NCI-H1436 (cell line): ENCODE results near the gene GSX2.
"Not testable (repeated sequence)": the region's sequence is repeated elsewhere in the genome, so short reads cannot be mapped to it uniquely, and the experiment has no call there.

Experiments
- DNase-seq: peaks from one replicate; lab custom pipeline; 2025; lab: John Stamatoyannopoulos, UW

GSX2 gene

DNA sequence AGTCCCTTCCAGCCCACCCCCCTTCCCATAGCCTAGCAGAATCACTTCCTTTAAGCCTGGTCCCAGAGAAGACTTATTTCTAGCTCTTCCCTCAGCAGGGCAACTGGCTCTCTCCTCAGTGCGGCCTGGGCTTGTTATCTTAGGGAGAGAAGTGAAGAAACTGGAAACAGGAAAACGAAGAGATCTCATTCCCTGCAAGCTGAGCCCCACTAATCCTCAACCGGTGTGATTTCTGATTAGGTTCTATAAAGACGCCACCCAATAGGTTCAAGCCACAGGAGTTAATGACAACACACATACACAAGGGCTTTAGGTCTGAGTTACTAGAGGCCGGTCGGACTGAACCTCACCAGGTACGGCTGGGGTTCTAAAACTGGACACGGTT lies 3.2 kb downstream of the GSX2 start:
- DNase-seq = no peak

GRCh38 chr4:54104907-54105306 lies 4.9 kb downstream of the GSX2 start:
- DNase-seq = no peak

GRCh38 chr4:54107951-54108748 lies 8.2 kb downstream of the GSX2 start:
- no peak for DNase-seq

DNA sequence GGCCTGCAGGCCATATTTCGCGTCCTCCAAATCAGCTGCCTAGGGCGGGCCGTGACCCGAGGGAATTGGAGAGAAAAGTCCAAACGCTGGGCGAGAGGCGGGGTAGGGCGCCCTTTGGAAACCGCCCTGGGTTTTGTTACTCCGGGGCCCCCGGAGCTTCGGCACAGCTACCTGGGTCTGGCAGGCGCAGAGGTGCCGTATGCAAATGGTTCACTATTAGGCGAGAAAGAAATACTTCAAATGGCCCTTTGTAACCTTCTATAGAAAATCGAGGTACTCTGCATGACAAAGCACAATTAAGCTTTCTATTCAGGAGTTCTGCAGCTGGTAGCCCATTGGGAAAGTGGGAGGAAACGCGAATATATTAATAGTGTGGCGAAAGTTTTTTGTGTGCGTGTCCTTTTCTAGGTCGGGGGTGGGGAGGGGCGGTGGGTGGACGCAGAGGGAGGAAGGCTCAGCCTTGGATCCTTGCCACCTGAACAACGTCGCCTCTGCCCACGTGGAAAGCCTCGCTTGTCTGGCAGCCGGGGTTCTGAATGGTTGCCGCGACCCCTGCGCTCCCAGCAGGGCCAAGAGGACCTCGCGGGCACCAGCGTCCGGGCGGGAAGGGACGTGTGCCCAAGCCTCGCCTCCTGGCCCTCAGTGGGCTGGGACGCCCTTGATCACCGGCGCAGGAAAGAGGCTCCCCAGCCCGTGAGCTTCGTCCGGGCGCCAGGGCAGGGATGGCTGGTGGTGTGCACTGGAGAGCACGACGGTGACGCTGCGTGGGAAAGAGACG lies 9.5 kb downstream of the GSX2 start:
- no peak for DNase-seq

- DNase-seq = no peak
These were observed 10.1 kb downstream of the GSX2 start for GRCh38 chr4:54110019-54110416.

DNA sequence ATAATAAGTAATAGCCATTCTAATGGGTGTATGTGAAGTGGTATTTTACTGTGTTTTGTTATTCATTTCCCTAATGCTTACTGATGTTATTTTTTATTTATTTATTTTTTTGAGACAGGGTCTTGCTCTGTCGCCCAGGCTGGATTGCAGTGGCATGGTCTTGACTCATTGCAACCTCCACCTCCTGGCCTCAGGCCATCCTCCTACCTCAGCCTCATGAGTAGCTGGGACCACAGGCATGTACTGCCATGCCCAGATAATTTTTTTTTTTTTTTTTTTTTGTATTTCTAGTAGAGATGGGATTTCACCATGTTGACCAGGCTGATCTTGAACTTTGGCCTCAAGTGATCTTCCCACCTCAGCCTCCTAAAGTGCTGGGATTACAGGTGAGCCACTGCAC lies 13.2 kb downstream of the GSX2 start:
- DNase-seq = not testable (repeated sequence)

DNA sequence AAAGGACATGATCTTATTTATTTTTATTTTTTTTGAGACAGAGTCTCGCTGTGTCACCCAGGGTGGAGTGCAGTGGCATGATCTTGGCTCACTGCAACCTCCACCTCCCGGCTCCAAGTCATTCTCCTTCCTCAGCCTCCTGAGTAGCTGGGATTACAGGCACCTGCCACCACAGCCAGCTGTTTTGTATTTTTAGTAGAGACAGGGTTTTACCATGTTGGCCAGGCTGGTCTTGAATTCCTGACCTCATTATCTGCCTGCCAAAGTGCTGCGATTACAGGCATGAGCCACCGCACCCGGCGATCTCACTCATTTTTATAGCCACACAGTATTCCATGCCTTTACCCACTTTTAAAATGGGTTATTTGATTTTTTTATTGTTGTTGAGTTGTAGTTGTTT lies 16.3 kb downstream of the GSX2 start:
- DNase-seq = not testable (repeated sequence)

DNA sequence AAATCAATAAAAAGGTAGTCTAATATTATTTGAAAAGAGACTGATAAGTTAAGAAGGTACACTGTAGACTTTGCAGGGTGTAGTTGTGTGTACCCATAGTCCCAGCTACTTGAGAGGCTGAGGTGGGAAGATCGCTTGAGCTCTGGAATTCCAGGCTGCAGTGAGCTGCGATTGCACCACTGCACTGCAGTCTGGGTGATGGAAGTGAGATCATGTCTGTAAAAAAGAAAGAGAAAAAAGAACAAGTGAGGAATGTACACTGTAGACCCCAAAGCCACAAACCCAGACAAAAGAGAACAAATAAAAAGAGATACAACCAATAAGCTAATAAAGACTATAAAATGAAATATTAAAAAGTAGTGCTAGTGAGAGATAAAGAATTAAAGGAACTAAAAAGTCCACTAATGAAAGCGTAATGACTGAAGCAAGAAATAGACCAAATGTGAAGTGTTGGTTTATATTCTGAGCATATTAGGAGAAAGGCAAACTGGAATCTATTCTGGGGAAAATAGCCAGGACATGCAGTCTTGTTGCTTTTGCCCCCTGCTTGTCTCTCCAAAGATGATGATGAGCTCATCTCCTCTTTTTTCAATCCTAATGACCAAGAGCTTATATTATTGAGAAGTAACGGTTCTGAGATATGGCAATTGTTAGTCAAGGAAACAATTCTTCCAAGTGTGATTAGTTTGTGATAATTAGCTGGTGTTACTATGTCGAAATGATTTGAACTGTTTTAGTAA lies 19.1 kb downstream of the GSX2 start:
- DNase-seq = no peak

- no peak for DNase-seq
These were observed 20.6 kb downstream of the GSX2 start for GRCh38 chr4:54120518-54120917.

GRCh38 chr4:54127660-54128059 lies 27.7 kb downstream of the GSX2 start:
- no peak for DNase-seq

GRCh38 chr4:54128694-54129093 lies 28.7 kb downstream of the GSX2 start:
- not testable (repeated sequence) for DNase-seq

DNA sequence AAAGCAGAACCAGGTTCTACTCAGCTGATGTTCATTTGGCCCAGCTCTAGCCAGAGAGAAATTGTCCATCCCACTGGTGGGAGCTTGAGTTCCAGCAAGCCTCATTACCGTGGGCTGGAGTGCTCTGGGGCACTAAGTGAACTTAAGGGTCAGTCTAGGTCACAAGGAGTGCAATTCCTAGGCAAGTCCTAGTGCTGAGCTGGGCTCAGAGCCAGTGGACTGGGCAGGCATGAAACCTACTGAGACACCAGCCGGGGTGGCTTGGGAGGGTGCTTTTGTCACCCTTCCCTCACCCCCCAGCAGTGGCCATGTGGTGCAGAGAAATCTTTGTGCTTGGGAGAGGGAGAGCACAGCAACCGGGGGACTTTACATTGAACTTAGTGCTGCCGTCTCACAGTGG lies 39.4 kb downstream of the GSX2 start:
- DNase-seq = no peak

GRCh38 chr4:54140287-54140686 lies 40.3 kb downstream of the GSX2 start:
- DNase-seq = no peak

GRCh38 chr4:54144199-54144598 lies 44.2 kb downstream of the GSX2 start:
- no peak for DNase-seq

GRCh38 chr4:54144661-54145171 lies 44.8 kb downstream of the GSX2 start:
- DNase-seq = no peak

DNA sequence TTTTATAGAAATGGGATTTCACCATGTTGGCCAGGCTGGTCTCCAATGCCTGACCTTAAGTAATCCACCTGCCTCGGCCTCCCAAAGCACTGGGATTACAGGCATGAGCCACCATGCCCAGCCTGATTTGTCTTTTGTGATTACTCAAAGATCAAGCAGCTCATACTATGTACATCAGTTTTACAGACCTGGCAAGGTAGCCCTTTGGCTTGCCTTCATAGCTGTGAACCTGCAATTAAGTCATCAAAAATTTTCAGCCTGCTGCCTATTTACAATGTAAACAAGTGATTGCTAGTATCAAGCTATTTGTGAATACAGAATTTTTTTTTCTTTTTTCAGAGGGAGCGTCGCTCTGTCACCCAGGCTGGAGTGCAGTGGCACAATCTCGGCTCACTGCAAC lies 46.2 kb downstream of the GSX2 start:
- no peak for DNase-seq

DNA sequence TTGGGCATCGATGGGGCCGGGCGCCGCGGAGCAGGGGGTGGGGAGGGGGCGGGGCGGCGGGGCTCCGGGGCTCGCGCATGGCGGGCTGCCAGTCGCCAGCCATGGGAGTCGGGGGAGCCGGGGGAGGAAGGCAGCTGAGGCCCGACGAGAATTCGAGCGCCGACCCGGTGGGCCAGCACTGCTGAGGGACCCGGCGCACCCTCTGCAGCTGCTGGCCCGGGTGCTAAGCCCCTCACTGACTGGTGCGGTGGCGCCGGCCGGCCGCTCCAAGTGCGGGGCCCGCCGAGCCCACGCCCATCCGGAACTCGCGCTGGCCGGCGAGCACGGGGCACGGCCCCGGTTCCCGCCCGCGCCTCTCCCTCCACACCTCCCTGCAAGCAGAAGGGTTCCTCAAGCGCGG lies 49.4 kb downstream of the GSX2 start:
- no peak for DNase-seq
